ENCODE data around the gene ARHGAP12. TPM values are rescaled to one million over a fixed set of nuclear protein-coding genes. Genes with fewer than 3 reads are reported as not detected.

ARHGAP12 gene
- total RNA-seq, 1 experiment from 2014 or later = 51.9 TPM

GRCh38 chr10:31884386-31884785, 44.2 kb downstream of the ARHGAP12 start:
- H3K27ac ChIP-seq = no peak overlapping the region
- H3K79me2 ChIP-seq (ENCODE audit: low read depth) = peaks cover 46% of the 10 kb centered on the region
- no peaks in the 10 kb centered on the region for H3K36me3 ChIP-seq (ENCODE audit: low read depth)
- no TSS peak for BruUV-seq (replicated peaks)
- POLR2A ChIA-PET (ENCODE audit: unreplicated experiment) = no interaction called here
- H3F3A ChIP-seq (ENCODE audit: insufficient read depth, low read depth) = no peaks in the 10 kb centered on the region
- no peaks in the 10 kb centered on the region for H3K9me2 ChIP-seq (ENCODE audit: insufficient read depth)
- H3K4me3 ChIP-seq = no peak overlapping the region
- intact Hi-C loops (cut with micrococcal nuclease; ENCODE audit: unreplicated experiment) = no loop called here
- no peaks in the 10 kb centered on the region for H3K9me3 ChIP-seq (ENCODE audit: insufficient read depth, low read depth)
- H3K27me3 ChIP-seq (ENCODE audit: insufficient read depth, low read depth) = no peaks in the 10 kb centered on the region
- no peak overlapping the region for H3K4me2 ChIP-seq
- TF ChIP-seq EZH2 (IDR thresholded peaks at IDR 0.05; ENCODE audit: low read depth) = no peak
- H2AFZ ChIP-seq = no peak overlapping the region
- no peaks in the 10 kb centered on the region for H3K4me1 ChIP-seq (replicated peaks; ENCODE audit: insufficient read depth)
- no peak for DNase-seq
- CTCF ChIA-PET = no interaction called here
- no peaks in the 10 kb centered on the region for H4K20me1 ChIP-seq (ENCODE audit: insufficient read depth)

- no peaks in the 10 kb centered on the region for H4K20me1 ChIP-seq (ENCODE audit: insufficient read depth)
- H3K9me2 ChIP-seq (ENCODE audit: insufficient read depth) = no peaks in the 10 kb centered on the region
- no peak overlapping the region for H3K27ac ChIP-seq
- ChIA-PET CTCF (no interaction called here), POLR2A (ENCODE audit: unreplicated experiment) (interaction anchor here (0.5 kb wide), 1 partner anchor 14 kb away, joined by 14 read pairs; no protein-coding TSS in a partner anchor)
- no peaks in the 10 kb centered on the region for H3K27me3 ChIP-seq (ENCODE audit: insufficient read depth, low read depth)
- no peak overlapping the region for H3K4me3 ChIP-seq
- H2AFZ ChIP-seq = no peak overlapping the region
- no peak for DNase-seq
- no peaks in the 10 kb centered on the region for H3K4me1 ChIP-seq (replicated peaks; ENCODE audit: insufficient read depth)
- no peak for TF ChIP-seq CTCF (conservative IDR thresholded peaks at IDR 0.05)
- no peak for TF ChIP-seq EZH2 (IDR thresholded peaks at IDR 0.05; ENCODE audit: low read depth)
- no peaks in the 10 kb centered on the region for H3K9me3 ChIP-seq (ENCODE audit: insufficient read depth, low read depth)
- H3F3A ChIP-seq (ENCODE audit: insufficient read depth, low read depth) = no peaks in the 10 kb centered on the region
- H3K36me3 ChIP-seq (ENCODE audit: low read depth) = no peaks in the 10 kb centered on the region
- peaks cover 41% of the 10 kb centered on the region for H3K79me2 ChIP-seq (ENCODE audit: low read depth)
- intact Hi-C loops (cut with micrococcal nuclease; ENCODE audit: unreplicated experiment) = no loop called here
- no peak overlapping the region for H3K4me2 ChIP-seq
- BruUV-seq (replicated peaks) = no TSS peak
These were observed 45.2 kb downstream of the ARHGAP12 start for GRCh38 chr10:31883397-31883796.

DNA sequence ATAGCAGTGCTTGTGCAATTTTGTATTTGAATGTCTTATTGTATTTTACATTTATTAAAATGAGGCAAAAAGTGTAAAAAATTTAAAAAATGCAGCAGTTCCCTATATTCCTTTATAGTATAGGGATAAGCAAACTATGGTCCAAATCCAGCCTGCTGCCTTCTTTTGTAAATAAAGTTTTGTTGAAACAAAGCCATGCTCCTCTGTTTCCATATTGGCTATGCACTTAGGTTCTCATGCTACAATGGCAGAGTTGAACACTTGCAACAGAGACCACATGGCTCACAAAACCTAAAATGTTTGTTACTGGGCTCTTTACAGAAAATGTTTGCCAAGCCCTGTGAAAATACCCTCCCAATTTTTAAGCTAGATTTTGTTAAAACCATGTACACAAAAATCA, 50.1 kb downstream of the ARHGAP12 start:
- intact Hi-C loops (cut with micrococcal nuclease; ENCODE audit: unreplicated experiment) = no loop called here
- no peak overlapping the region for H2AFZ ChIP-seq
- 0 out of 2 replicates have a peak, but pooled peaks cover 3% of the 10 kb centered on the region for H3K4me1 ChIP-seq (replicated peaks; ENCODE audit: insufficient read depth)
- H3K79me2 ChIP-seq (ENCODE audit: low read depth) = peaks cover 41% of the 10 kb centered on the region
- no TSS peak for BruUV-seq (replicated peaks)
- ChIA-PET CTCF (no interaction called here), POLR2A (ENCODE audit: unreplicated experiment) (interaction anchor here (0.6 kb wide), 1 partner anchor 34 kb away, joined by 3 read pairs; no protein-coding TSS in a partner anchor)
- H3K27me3 ChIP-seq (ENCODE audit: insufficient read depth, low read depth) = no peaks in the 10 kb centered on the region
- no peaks in the 10 kb centered on the region for H3K36me3 ChIP-seq (ENCODE audit: low read depth)
- H3K9me3 ChIP-seq (ENCODE audit: insufficient read depth, low read depth) = no peaks in the 10 kb centered on the region
- peaks cover 4% of the 10 kb centered on the region; the same call in 1 of the 2 replicates for H4K20me1 ChIP-seq (ENCODE audit: insufficient read depth)
- H3K4me2 ChIP-seq = no peak overlapping the region
- H3K9me2 ChIP-seq (ENCODE audit: insufficient read depth) = no peaks in the 10 kb centered on the region
- no peak overlapping the region for H3K4me3 ChIP-seq
- TF ChIP-seq EZH2 (IDR thresholded peaks at IDR 0.05; ENCODE audit: low read depth) (no peak), CTCF (conservative IDR thresholded peaks at IDR 0.05) (no peak)
- H3F3A ChIP-seq (ENCODE audit: insufficient read depth, low read depth) = no peaks in the 10 kb centered on the region
- DNase-seq = no peak
- no peak overlapping the region for H3K27ac ChIP-seq
